PC-9 (cell line): ENCODE results near the gene GLS. TPM values are rescaled to one million over a fixed set of nuclear protein-coding genes. Genes with fewer than 3 reads are reported as not detected.
"Not testable (repeated sequence)": the region's sequence is repeated elsewhere in the genome, so short reads cannot be mapped to it uniquely, and the experiment has no call there.

ENCODE experiments used
- BruUV-seq: library from RNA; stranded (reverse); fragments of 400-500 nt; replicated peaks from 2 replicates; lab custom pipeline; 2021; lab: Mats Ljungman, UMichigan
- CTCF ChIA-PET: fragments of 300-600 bp; sonication (Branson Sonifier 250); formaldehyde crosslinking; loops from one replicate; lab custom pipeline; 2022; ENCODE audit warnings: antibody characterized with exemption; lab: Charles Lee
- POLR2A ChIA-PET: fragments of 300-600 bp; sonication (Branson Sonifier 250); formaldehyde crosslinking; loops from one replicate; lab custom pipeline; 2022; ENCODE audit warnings: antibody characterized with exemption; ENCODE audit not compliant: unreplicated experiment; lab: Charles Lee
- DNase-seq, 2 experiments: peaks; one replicate each; pipeline versions ENCODE4 v3.0.0 to v3.0.0-alpha.2; 2015 to 2022; ENCODE audit warnings: mixed read lengths in 1 of 2
- H2AFZ ChIP-seq: fragments of 200-600 bp; sonication (generic); 2 replicates; pipeline ENCODE4 v1.8.1; 2017; ENCODE audit warnings: antibody characterized with exemption
- H3F3A ChIP-seq: fragments of 200-600 bp; sonication (generic); 2 replicates; pipeline ENCODE4 v1.8.1; 2017; ENCODE audit warnings: antibody characterized with exemption, mild to moderate bottlenecking, low read depth; ENCODE audit not compliant: insufficient read depth
- H3K27ac ChIP-seq: fragments of 200-600 bp; sonication (generic); 2 replicates; pipeline ENCODE4 v1.6.1; 2016; ENCODE audit warnings: mixed run types
- H3K27me3 ChIP-seq: fragments of 200-600 bp; sonication (generic); 2 replicates; pipeline ENCODE4 v1.6.1; 2016; ENCODE audit warnings: low read depth, mixed run types; ENCODE audit not compliant: insufficient read depth
- H3K36me3 ChIP-seq: fragments of 200-600 bp; sonication (generic); 2 replicates; pipeline ENCODE4 v1.6.1; 2016; ENCODE audit warnings: low read depth, mixed run types
- H3K4me1 ChIP-seq: fragments of 200-600 bp; sonication (generic); replicated peaks from 2 replicates; pipeline ENCODE4 v1.6.1; 2016; ENCODE audit warnings: mixed run types; ENCODE audit not compliant: insufficient read depth
- H3K4me2 ChIP-seq: fragments of 200-600 bp; sonication (generic); 2 replicates; pipeline ENCODE4 v1.6.1; 2017; ENCODE audit warnings: mixed run types
- H3K4me3 ChIP-seq: fragments of 200-600 bp; sonication (generic); 2 replicates; pipeline ENCODE4 v1.6.1; 2016; ENCODE audit warnings: mixed run types
- H3K79me2 ChIP-seq: fragments of 200-600 bp; sonication (generic); 2 replicates; pipeline ENCODE4 v1.6.1; 2017; ENCODE audit warnings: low read depth, mixed run types
- H3K9me2 ChIP-seq: fragments of 200-600 bp; sonication (generic); 2 replicates; pipeline ENCODE4 v1.8.1; 2017; ENCODE audit warnings: mild to moderate bottlenecking; ENCODE audit not compliant: insufficient read depth
- H3K9me3 ChIP-seq: fragments of 200-600 bp; sonication (generic); 2 replicates; pipeline ENCODE4 v1.8.1; 2016; ENCODE audit warnings: low read depth; ENCODE audit not compliant: insufficient read depth
- H4K20me1 ChIP-seq: fragments of 200-600 bp; sonication (generic); 2 replicates; pipeline ENCODE4 v1.8.1; 2017; ENCODE audit not compliant: insufficient read depth
- EZH2 ChIP-seq: fragments of 200-600 bp; sonication (generic); IDR thresholded peaks from 2 replicates; pipeline ENCODE4 v1.8.0; 2017; ENCODE audit warnings: antibody characterized with exemption, low read depth
- intact Hi-C: fragments of 100-400 bp; cut with micrococcal nuclease; formaldehyde crosslinking; loops from one replicate; pipeline ENCODE4 v1.10.0; 2022; ENCODE audit not compliant: unreplicated experiment
- total RNA-seq: library from RNA; stranded (reverse); gene quantifications from 2 replicates; pipeline ENCODE4 v1.2.3, GENCODE V29; 2021
- TF ChIP-seq, protein P1 (sequence below): fragments of 200-600 bp; sonication (generic); conservative IDR thresholded peaks from 2 replicates; pipeline ENCODE4 v1.6.1; 2017; ENCODE audit warnings: mixed run types, antibody characterized with exemption, mild to moderate bottlenecking, moderate library complexity

The GLS gene
- total RNA-seq, 1 experiment from 2014 or later, result 68.5 TPM

GRCh38 chr2:190959911-190960788 lies 79.5 kb downstream of the GLS start:
- Histone ChIP-seq H3K27me3 (no peaks in the 10 kb centered on the region), H3K79me2 (no peaks in the 10 kb centered on the region), H3K4me3 (no peak overlapping the region), H4K20me1 (no peaks in the 10 kb centered on the region), H3K4me2 (no peak overlapping the region), H3K36me3 (no peaks in the 10 kb centered on the region), H3K27ac (no peak overlapping the region), H3F3A (no peaks in the 10 kb centered on the region), H2AFZ (no peak overlapping the region), H3K4me1 (no peaks in the 10 kb centered on the region), H3K9me2 (no peaks in the 10 kb centered on the region; the same call in 1 of the 2 replicates), H3K9me3 (no peaks in the 10 kb centered on the region)
- ChIA-PET CTCF (no interaction called here), POLR2A (interaction anchor here (0.6 kb wide), 1 partner anchor 80 kb away, joined by 4 read pairs; the partner anchor contains the start of gene GLS)
- no peak for DNase-seq
- intact Hi-C loops, result no loop called here
- TF ChIP-seq, protein P1, sequence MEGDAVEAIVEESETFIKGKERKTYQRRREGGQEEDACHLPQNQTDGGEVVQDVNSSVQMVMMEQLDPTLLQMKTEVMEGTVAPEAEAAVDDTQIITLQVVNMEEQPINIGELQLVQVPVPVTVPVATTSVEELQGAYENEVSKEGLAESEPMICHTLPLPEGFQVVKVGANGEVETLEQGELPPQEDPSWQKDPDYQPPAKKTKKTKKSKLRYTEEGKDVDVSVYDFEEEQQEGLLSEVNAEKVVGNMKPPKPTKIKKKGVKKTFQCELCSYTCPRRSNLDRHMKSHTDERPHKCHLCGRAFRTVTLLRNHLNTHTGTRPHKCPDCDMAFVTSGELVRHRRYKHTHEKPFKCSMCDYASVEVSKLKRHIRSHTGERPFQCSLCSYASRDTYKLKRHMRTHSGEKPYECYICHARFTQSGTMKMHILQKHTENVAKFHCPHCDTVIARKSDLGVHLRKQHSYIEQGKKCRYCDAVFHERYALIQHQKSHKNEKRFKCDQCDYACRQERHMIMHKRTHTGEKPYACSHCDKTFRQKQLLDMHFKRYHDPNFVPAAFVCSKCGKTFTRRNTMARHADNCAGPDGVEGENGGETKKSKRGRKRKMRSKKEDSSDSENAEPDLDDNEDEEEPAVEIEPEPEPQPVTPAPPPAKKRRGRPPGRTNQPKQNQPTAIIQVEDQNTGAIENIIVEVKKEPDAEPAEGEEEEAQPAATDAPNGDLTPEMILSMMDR, result no peak
- no peak for TF ChIP-seq EZH2
- no TSS peak for BruUV-seq

DNA sequence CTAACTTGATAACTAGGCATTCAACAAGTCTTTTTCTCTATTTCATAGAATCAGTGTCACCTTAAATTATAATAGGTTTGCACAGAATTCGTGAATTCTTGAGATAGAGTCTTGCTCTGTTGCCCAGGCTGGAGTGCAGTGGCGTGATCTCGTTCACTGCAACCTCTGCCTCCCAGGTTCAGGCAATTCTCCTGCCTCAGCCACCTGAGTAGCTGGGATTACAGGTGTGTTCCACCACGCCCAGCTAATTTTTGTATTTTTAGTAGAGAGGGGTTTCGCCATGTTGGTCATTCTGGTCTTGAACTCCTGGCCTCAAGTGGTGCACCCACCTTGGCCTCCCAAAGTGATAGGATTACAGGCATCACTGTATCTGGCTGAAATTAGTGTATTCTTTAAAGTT lies 80.5 kb downstream of the GLS start:
- H3K27me3 ChIP-seq, H4K20me1 ChIP-seq, H3K9me2 ChIP-seq, CTCF ChIA-PET, H2AFZ ChIP-seq, H3K27ac ChIP-seq, intact Hi-C loops, H3K36me3 ChIP-seq, H3K9me3 ChIP-seq, H3K4me2 ChIP-seq, BruUV-seq, H3K4me1 ChIP-seq, POLR2A ChIA-PET, DNase-seq, H3F3A ChIP-seq, H3K79me2 ChIP-seq, H3K4me3 ChIP-seq: not testable (repeated sequence)

DNA sequence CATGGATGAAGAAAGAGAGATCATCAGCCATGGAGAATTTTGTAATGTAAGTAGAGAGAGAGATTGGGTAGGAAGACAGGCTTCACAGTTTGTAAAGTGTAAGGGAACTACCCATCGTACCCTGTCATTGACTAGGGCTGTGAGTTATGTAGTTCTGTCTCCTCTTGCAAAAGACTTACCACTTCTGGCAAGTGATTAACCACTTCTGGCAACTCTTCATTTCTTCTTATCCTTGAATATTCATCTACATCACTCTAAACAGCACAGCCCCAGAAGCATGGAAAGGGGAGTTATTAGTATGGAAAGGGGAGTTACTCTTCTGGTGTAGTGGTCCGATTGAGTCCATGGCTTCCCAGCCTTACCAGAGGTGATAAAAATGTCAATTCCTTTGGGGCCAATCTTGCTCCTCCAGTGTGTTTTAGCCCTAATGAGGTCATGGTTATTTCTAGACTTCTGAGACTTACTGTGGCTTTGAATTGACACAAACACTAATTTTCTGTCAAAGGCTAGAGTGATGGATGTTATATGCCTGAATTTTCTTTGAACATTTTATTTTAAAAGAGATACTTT lies 81.4 kb downstream of the GLS start:
- ChIA-PET CTCF (no interaction called here), POLR2A (no interaction called here)
- no peak overlapping the region for H2AFZ ChIP-seq
- BruUV-seq, result no TSS peak
- H3K9me2 ChIP-seq, result no peaks in the 10 kb centered on the region; the same call in 1 of the 2 replicates
- H3K9me3 ChIP-seq, result no peaks in the 10 kb centered on the region
- no peaks in the 10 kb centered on the region for H3K36me3 ChIP-seq
- no peaks in the 10 kb centered on the region for H3F3A ChIP-seq
- no peaks in the 10 kb centered on the region for H3K4me1 ChIP-seq
- TF ChIP-seq EZH2, result no peak
- TF ChIP-seq, protein P1, result no peak
- H3K4me2 ChIP-seq, result no peak overlapping the region
- no peaks in the 10 kb centered on the region for H3K79me2 ChIP-seq
- intact Hi-C loops, result no loop called here
- H4K20me1 ChIP-seq, result no peaks in the 10 kb centered on the region
- no peaks in the 10 kb centered on the region for H3K27me3 ChIP-seq
- H3K27ac ChIP-seq, result no peak overlapping the region
- H3K4me3 ChIP-seq, result no peak overlapping the region
- DNase-seq, result no peak
